Upper lobe of left lung (tissue), 4 donors: ENCODE measurements around the gene MMP14.

ENCODE experiments used
- POLR2A ChIP-seq, 4 donors: fragments of 450-650 bp; IDR thresholded peaks; one replicate each; pipeline ENCODE4 v1.5.1; 2016 to 2017; ENCODE audit warnings: antibody characterized with exemption in 4 of 4, mild to moderate bottlenecking in 2 of 4
- TF ChIP-seq, protein P1 (sequence below), 6 experiments: fragments of 450-650 bp in 4 of 6; fragments of 200-600 bp in 2 of 6; sonication (generic) in 2 of 6; IDR thresholded peaks; one replicate each; pipeline ENCODE4 v1.5.1; 2016 to 2019; ENCODE audit warnings: antibody characterized with exemption in 6 of 6

DNA sequence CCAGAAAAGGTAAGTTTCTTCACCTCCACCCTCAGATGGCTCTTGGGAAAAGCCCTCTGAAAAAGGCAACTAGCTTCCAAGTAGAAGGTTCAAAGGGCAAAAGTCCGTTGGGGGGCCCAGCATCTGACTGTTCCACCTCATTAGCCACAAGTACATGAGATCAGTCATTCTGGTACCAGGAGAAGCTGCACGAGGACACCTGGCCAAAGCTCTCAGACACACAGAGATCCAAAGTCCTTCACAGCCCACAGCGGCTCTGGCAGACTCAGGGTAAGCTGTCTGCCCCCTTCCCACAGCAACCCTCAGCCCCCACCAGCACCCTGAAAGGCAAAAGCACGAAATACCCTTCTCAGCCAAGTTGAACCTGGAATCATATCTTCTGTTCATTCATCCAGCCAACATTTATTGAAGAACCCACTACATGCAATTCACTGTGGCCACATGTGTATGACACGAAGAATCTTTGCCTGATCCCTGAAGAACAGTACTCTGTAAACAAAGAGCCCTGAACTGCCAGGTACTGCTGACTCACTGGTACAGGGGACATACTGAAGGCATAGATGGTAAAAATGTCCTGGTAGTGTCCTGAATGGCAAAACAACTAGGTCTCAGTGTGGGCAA is 40.2 kb upstream of the MMP14 start:
- TF ChIP-seq, protein P1, sequence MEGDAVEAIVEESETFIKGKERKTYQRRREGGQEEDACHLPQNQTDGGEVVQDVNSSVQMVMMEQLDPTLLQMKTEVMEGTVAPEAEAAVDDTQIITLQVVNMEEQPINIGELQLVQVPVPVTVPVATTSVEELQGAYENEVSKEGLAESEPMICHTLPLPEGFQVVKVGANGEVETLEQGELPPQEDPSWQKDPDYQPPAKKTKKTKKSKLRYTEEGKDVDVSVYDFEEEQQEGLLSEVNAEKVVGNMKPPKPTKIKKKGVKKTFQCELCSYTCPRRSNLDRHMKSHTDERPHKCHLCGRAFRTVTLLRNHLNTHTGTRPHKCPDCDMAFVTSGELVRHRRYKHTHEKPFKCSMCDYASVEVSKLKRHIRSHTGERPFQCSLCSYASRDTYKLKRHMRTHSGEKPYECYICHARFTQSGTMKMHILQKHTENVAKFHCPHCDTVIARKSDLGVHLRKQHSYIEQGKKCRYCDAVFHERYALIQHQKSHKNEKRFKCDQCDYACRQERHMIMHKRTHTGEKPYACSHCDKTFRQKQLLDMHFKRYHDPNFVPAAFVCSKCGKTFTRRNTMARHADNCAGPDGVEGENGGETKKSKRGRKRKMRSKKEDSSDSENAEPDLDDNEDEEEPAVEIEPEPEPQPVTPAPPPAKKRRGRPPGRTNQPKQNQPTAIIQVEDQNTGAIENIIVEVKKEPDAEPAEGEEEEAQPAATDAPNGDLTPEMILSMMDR (IDR thresholded peaks at IDR 0.05), result no peak
- no peak for TF ChIP-seq POLR2A (IDR thresholded peaks at IDR 0.05)
